ENCODE measurements around the gene JAKMIP1.

The JAKMIP1 gene

GRCh38 chr4:6105311-6105911, 94.9 kb downstream of the JAKMIP1 start:
- H3K4me3 Mint-ChIP-seq, result no peak overlapping the region
- no peaks in the 10 kb centered on the region for H3K9me3 Mint-ChIP-seq
- no peak overlapping the region for H3K27ac Mint-ChIP-seq
- no peak for DNase-seq
- peaks cover 15% of the 10 kb centered on the region for H3K4me1 Mint-ChIP-seq
- peaks cover 43% of the 10 kb centered on the region for H3K27me3 Mint-ChIP-seq (ENCODE audit: low read depth, poor library complexity)
- H3K36me3 Mint-ChIP-seq (ENCODE audit: low read depth), result no peaks in the 10 kb centered on the region
- TF ChIP-seq CTCF (IDR thresholded peaks at IDR 0.05), result no peak

GRCh38 chr4:6104541-6105130, 95.7 kb downstream of the JAKMIP1 start:
- TF ChIP-seq CTCF (IDR thresholded peaks at IDR 0.05), result no peak
- Mint-ChIP-seq H3K36me3 (ENCODE audit: low read depth) (no peaks in the 10 kb centered on the region), H3K4me3 (no peak overlapping the region), H3K27me3 (ENCODE audit: low read depth, poor library complexity) (peaks cover 47% of the 10 kb centered on the region), H3K27ac (no peak overlapping the region), H3K4me1 (peaks cover 9% of the 10 kb centered on the region), H3K9me3 (no peaks in the 10 kb centered on the region)
- no peak for DNase-seq

GRCh38 chr4:6097581-6097980, 102.8 kb downstream of the JAKMIP1 start:
- Mint-ChIP-seq H3K9me3 (no peaks in the 10 kb centered on the region), H3K27ac (no peak overlapping the region), H3K4me1 (no peaks in the 10 kb centered on the region), H3K27me3 (ENCODE audit: low read depth, poor library complexity) (peaks cover 50% of the 10 kb centered on the region), H3K4me3 (no peak overlapping the region), H3K36me3 (ENCODE audit: low read depth) (no peaks in the 10 kb centered on the region)
- no peak for DNase-seq
- no peak for TF ChIP-seq CTCF (IDR thresholded peaks at IDR 0.05)

- TF ChIP-seq CTCF (IDR thresholded peaks at IDR 0.05), result no peak
- no peak for DNase-seq
These were observed 104.5 kb downstream of the JAKMIP1 start for GRCh38 chr4:6095897-6096296.

GRCh38 chr4:6095023-6095752, 105.2 kb downstream of the JAKMIP1 start:
- H3K4me1 Mint-ChIP-seq, result no peaks in the 10 kb centered on the region
- no peak for DNase-seq
- no peaks in the 10 kb centered on the region for H3K9me3 Mint-ChIP-seq
- no peaks in the 10 kb centered on the region for H3K36me3 Mint-ChIP-seq (ENCODE audit: low read depth)
- no peak for TF ChIP-seq CTCF (IDR thresholded peaks at IDR 0.05)
- H3K4me3 Mint-ChIP-seq, result no peak overlapping the region
- no peak overlapping the region for H3K27ac Mint-ChIP-seq
- peaks cover 64% of the 10 kb centered on the region for H3K27me3 Mint-ChIP-seq (ENCODE audit: low read depth, poor library complexity)

More at GRCh38 chr4:6095897-6096296, 104.5 kb downstream of the JAKMIP1 start:
- H3K27ac Mint-ChIP-seq, result no peak overlapping the region
- no peaks in the 10 kb centered on the region for H3K4me1 Mint-ChIP-seq
- H3K36me3 Mint-ChIP-seq (ENCODE audit: low read depth), result no peaks in the 10 kb centered on the region
- no peaks in the 10 kb centered on the region for H3K9me3 Mint-ChIP-seq
- H3K4me3 Mint-ChIP-seq, result no peak overlapping the region
- H3K27me3 Mint-ChIP-seq (ENCODE audit: low read depth, poor library complexity), result peaks cover 57% of the 10 kb centered on the region
